Esophagus muscularis mucosa (tissue), 4 donors: ENCODE results near the gene NCKIPSD. TPM values are rescaled to one million over a fixed set of nuclear protein-coding genes. Genes with fewer than 3 reads are reported as not detected.

Experiments
- DNase-seq: peaks from one replicate; pipeline ENCODE4 v3.0.0-alpha.2; 2017; ENCODE audit errors: extremely low spot score
- H3K27ac ChIP-seq, 4 donors: fragments of 200-600 bp; sonication (generic); replicated peaks in 1 of 4; 1 replicate in 3 of 4; 2 replicates in 1 of 4; pipeline ENCODE4 v1.5.1; 2016 to 2019; ENCODE audit warnings: mild to moderate bottlenecking in 1 of 4
- H3K27me3 ChIP-seq, 4 donors: fragments of 200-600 bp; sonication (generic); one replicate each; pipeline versions ENCODE4 v1.5.1 to v1.6.0; 2016 to 2019
- H3K36me3 ChIP-seq, 4 donors: fragments of 200-600 bp; sonication (generic); one replicate each; pipeline ENCODE4 v1.5.1; 2016 to 2019
- H3K4me1 ChIP-seq, 4 donors: fragments of 200-600 bp; sonication (generic); one replicate each; pipeline ENCODE4 v1.5.1; 2016 to 2019
- H3K4me3 ChIP-seq, 4 donors: fragments of 200-600 bp; sonication (generic); 1 replicate in 2 of 4; 2 replicates in 2 of 4; pipeline ENCODE4 v1.5.1; 2016 to 2019; ENCODE audit warnings: mild to moderate bottlenecking in 4 of 4, moderate library complexity in 1 of 4
- H3K9me3 ChIP-seq, 4 donors: fragments of 200-600 bp; sonication (generic); 1 replicate in 3 of 4; 2 replicates in 1 of 4; pipeline ENCODE4 v1.5.1; 2016 to 2019
- EP300 ChIP-seq: sonication (generic); formaldehyde crosslinking; IDR thresholded peaks from one replicate; pipeline ENCODE4 v1.6.1; 2017; ENCODE audit warnings: antibody characterized with exemption
- POLR2A ChIP-seq: fragments of 450-650 bp; IDR thresholded peaks from one replicate; pipeline ENCODE4 v1.6.1; 2017; ENCODE audit warnings: antibody characterized with exemption, moderate library complexity, mild to moderate bottlenecking, low read depth
- POLR2AphosphoS5 ChIP-seq, 2 donors: sonication (generic); formaldehyde crosslinking; IDR thresholded peaks; one replicate each; pipeline ENCODE4 v1.6.1; 2017; ENCODE audit warnings: antibody characterized with exemption in 2 of 2
- WGBS: methylation state at CpG from one replicate; pipeline ENCODE4 v1.1.5; 2018; 5-methylcytosine and 5-hydroxymethylcytosine counted together
- intact Hi-C: fragments of 100-400 bp; cut with DNase I; formaldehyde crosslinking; loops from one replicate; pipeline ENCODE4 v1.15.1; 2023
- total RNA-seq, 4 donors: library from RNA; depleted of rRNA; stranded (reverse); fragments of >200 nt; gene quantifications; one replicate each; pipeline versions ENCODE4 v1.1.0 to v1.2.1, GENCODE V29; 2016
- TF ChIP-seq, protein P1 (sequence below), 3 experiments: fragments of 200-600 bp in 2 of 3; fragments of 450-650 bp in 1 of 3; sonication (generic) in 2 of 3; IDR thresholded peaks; one replicate each; pipeline ENCODE4 v1.5.1; 2017 to 2019; ENCODE audit warnings: antibody characterized with exemption in 3 of 3, mild to moderate bottlenecking in 2 of 3, moderate library complexity in 1 of 3

NCKIPSD gene
- total RNA-seq, 4 donors from 2014 or later: 18.9 to 34.7 (median 29.1) TPM

DNA sequence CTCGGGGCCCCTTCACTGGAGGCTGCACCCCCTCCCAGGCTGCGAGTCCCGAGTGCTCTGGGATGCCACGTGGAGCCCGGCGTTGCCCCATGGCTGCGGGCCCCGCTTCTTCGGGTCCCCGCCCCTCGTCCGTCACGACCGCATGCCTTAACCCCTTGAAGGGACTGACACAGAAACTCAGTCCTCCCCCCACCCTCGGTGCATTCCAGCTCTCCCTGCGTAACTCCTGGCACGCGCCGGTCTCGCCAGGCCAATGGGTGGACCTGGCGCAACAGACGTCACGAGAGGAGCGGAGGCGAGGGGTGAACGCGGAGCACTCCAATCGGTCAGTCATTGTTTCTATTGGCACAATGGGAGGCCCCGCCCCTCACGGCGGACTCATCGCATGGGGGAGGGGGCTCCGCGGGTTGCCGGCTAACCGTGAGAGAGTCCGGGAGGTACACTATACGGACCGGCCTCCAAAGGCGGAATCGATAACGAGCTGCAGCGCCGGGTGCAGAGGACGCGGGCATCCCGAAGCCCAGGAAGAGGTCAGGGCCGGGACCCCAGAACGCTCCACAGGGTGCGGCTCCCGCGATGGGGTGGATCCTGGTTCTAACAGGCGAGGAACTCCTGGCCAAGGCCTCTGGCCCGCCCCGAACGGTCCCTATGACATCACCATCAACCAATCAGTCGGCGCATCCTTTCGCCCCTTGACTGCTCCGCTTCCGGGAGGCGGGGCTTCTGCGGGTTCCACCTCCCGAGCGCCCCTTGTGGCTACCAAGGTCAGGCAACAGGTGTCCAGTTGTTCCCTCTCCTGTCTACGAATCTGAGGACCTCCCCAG, 22.0 kb downstream of the NCKIPSD start:
- Histone ChIP-seq H3K9me3 (no peaks in the 10 kb centered on the region), H3K27me3 (peaks cover 8 to 60% (median 15%) of the 10 kb centered on the region in 4 donors), H3K36me3 (peaks cover 0 to 5% (median 1%) of the 10 kb centered on the region in 4 donors), H3K4me3 (peak overlapping the region; percentile 51 to 62 (median 55)), H3K4me1 (peaks cover 16 to 34% (median 34%) of the 10 kb centered on the region in 4 donors), H3K27ac (peak overlapping the region; percentile 76 to 89 (median 84))
- peak; percentile 97 for DNase-seq
- peak; percentile 82 to 83 for TF ChIP-seq POLR2AphosphoS5 (IDR thresholded peaks at IDR 0.05)
- TF ChIP-seq EP300: no peak
- TF ChIP-seq, protein P1, sequence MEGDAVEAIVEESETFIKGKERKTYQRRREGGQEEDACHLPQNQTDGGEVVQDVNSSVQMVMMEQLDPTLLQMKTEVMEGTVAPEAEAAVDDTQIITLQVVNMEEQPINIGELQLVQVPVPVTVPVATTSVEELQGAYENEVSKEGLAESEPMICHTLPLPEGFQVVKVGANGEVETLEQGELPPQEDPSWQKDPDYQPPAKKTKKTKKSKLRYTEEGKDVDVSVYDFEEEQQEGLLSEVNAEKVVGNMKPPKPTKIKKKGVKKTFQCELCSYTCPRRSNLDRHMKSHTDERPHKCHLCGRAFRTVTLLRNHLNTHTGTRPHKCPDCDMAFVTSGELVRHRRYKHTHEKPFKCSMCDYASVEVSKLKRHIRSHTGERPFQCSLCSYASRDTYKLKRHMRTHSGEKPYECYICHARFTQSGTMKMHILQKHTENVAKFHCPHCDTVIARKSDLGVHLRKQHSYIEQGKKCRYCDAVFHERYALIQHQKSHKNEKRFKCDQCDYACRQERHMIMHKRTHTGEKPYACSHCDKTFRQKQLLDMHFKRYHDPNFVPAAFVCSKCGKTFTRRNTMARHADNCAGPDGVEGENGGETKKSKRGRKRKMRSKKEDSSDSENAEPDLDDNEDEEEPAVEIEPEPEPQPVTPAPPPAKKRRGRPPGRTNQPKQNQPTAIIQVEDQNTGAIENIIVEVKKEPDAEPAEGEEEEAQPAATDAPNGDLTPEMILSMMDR (IDR thresholded peaks at IDR 0.05): peak; percentile 45 to 67 (median 46)
- TF ChIP-seq POLR2A: no peak
- WGBS: 0% methylated on average over 10 of the region's 66 CpGs
- intact Hi-C loops: no loop called here

DNA sequence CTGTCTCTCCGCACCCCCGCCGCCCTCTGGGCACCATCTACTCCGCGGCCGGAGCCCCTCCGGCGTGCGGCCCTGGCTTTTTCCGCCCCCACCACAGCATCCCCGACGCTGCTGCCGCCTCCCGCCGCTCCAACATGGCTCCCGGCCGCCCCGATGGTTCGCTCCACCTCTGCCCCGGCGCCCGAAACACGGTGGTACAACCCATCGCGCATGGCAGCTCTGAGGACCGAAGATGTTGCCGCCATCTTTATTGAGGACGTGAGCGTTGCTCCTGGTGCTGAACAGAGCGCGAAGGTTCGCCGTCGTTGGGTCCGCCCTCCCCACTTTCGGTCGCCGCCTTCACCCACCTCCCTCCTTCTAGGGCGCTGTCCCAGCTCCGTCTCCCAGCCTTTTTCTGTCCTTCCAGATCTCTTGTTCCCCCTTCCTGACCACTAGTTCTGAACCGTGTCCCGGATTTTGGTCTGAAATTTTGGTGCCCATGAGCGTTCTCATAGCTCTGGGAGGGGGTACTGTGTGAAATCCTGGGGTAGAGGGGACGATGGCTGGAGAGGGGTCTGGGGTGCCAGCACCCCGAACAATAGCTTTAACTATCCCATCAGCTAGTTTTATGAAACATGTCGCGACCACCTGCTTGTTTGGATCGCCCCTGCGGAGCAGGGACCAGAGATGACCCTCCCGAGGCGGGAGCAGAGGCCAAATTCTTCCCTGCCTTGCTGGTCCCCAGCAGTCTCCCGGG, 22.8 kb downstream of the NCKIPSD start, which contains the start of gene CELSR3:
Gene CELSR3 (minus strand): TSS at position 134 of the 736 bp plus-strand sequence. CDS start 252 bp downstream, outside the sequence.
- intact Hi-C loops: no loop called here
- peak within 1 kb of the TSS; percentile 51 to 62 (median 55) for H3K4me3 ChIP-seq
- no peaks in the 10 kb centered on the region for H3K9me3 ChIP-seq
- TF ChIP-seq POLR2AphosphoS5 (IDR thresholded peaks at IDR 0.05) (peak; percentile 50 to 55), POLR2A (peak; percentile 8), EP300 (no peak)
- TF ChIP-seq, protein P1 (IDR thresholded peaks at IDR 0.05): no peak
- peaks cover 0 to 5% (median 1%) of the 10 kb centered on the region in 4 donors for H3K36me3 ChIP-seq
- under 1% methylated on average over 27 of the region's 52 CpGs for WGBS
- H3K27ac ChIP-seq: peak within 1 kb of the TSS; percentile 76 to 89 (median 84)
- peaks cover 16 to 34% (median 34%) of the 10 kb centered on the region in 4 donors for H3K4me1 ChIP-seq
- DNase-seq: no peak
- H3K27me3 ChIP-seq: peaks cover 8 to 60% (median 15%) of the 10 kb centered on the region in 4 donors

DNA sequence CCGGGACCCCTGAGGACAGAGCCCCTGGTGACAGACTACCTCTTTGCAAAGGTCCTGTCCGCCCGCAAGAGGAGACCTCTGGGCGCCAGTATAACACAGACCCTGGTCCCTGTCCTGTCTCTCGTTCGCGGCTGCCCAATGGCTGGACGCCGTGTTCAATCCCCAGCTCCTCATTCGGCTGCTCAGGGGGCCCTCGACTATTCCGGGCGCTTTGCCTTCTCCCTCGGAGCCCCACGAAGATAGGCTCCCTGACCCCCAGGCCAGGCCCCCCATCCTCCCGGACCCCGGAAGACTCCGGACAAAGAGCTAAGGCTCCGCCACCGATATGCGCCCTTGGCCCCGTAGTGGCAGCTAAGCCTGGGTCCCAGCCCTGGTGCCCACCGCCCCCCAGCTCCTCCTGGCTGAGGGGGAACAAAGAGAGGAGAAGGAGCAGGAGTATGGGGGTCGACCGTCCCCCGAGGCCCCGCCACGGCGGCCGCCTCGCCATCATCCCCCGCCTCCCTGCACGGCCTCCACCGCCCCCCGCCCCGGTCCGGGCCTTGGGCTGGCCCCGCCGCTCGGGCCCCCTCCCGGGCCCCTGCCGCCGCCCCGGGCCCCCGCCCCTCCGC, 23.5 kb downstream of the NCKIPSD start:
- intact Hi-C loops: no loop called here
- no peak for DNase-seq
- 3% methylated on average over 13 of the region's 46 CpGs for WGBS
- peak overlapping the region; percentile 51 to 62 (median 55) for H3K4me3 ChIP-seq
- peaks cover 16 to 34% (median 34%) of the 10 kb centered on the region in 4 donors for H3K4me1 ChIP-seq
- peak overlapping the region in 2 of 4 donors; percentile 83 to 85 for H3K27ac ChIP-seq
- peaks cover 8 to 63% (median 15%) of the 10 kb centered on the region in 4 donors for H3K27me3 ChIP-seq
- TF ChIP-seq, protein P1 (IDR thresholded peaks at IDR 0.05): no peak
- no peak for TF ChIP-seq POLR2AphosphoS5 (IDR thresholded peaks at IDR 0.05)
- no peak for TF ChIP-seq EP300
- no peak for TF ChIP-seq POLR2A
- H3K36me3 ChIP-seq: peaks cover 0 to 5% (median 1%) of the 10 kb centered on the region in 4 donors
- H3K9me3 ChIP-seq: no peaks in the 10 kb centered on the region

DNA sequence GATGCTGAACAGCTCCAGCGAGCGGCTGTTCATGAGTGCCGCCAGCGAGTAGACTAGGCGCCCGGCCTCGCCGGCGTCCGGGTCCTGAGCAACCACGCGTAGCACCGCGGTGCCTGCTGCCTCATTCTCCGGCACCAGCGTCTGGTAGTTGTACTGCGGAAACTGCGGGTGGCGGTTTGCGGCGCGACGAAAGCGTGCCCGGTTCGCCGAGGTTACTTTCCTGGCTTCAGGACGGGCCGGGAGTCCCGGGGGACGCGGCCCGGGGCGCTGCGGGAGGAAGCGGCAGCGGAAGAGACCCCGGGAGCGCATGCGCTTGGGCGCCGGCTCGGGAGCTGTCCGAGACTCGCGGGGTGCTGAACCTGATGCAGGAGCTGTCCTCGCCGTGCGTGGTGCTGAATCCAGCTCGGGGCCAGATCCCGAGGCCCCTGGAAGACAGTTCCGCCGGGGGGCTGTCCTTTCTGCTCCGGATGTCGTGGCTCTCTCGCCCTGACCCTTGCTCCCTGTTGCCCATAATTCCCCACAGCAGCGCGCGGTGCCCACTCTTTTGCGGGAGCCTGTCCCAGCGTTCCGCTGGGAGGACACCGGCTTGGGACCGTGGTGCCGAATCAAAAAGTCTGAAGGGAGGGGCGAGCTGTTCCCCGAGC, 24.1 kb downstream of the NCKIPSD start:
- WGBS: 4% methylated on average over 20 of the region's 67 CpGs
- Histone ChIP-seq H3K27ac (no peak overlapping the region), H3K27me3 (peaks cover 8 to 67% (median 15%) of the 10 kb centered on the region in 4 donors), H3K9me3 (no peaks in the 10 kb centered on the region), H3K4me1 (peaks cover 17 to 40% (median 38%) of the 10 kb centered on the region in 4 donors), H3K36me3 (peaks cover 0 to 5% (median 1%) of the 10 kb centered on the region in 4 donors), H3K4me3 (peak overlapping the region; percentile 40 to 50 (median 47))
- no peak for DNase-seq
- intact Hi-C loops: no loop called here
- TF ChIP-seq, protein P1 (IDR thresholded peaks at IDR 0.05): no peak
- no peak for TF ChIP-seq POLR2A
- peak; percentile 41 to 78 for TF ChIP-seq POLR2AphosphoS5 (IDR thresholded peaks at IDR 0.05)
